Measurements from ENCODE around the gene ZNF618. TPM values are rescaled to one million over a fixed set of nuclear protein-coding genes. Genes with fewer than 3 reads are reported as not detected.

ZNF618 gene
- total RNA-seq, 2 donors from 2014 or later: 4.6 to 11.3 TPM

GRCh38 chr9:113886026-113886369 lies 9.9 kb downstream of the ZNF618 start:
- H3K4me3 ChIP-seq: peak overlapping the region in 1 of 2 donors; percentile 14
- TF ChIP-seq POLR2AphosphoS5 (IDR thresholded peaks at IDR 0.05) (no peak), POLR2A (IDR thresholded peaks at IDR 0.05) (no peak), CTCF (IDR thresholded peaks at IDR 0.05) (no peak)
- no peaks in the 10 kb centered on the region for H3K36me3 ChIP-seq
- intact Hi-C loops (cut with DNase I): no loop called here
- no peaks in the 10 kb centered on the region for H3K9me3 ChIP-seq
- H3K4me1 ChIP-seq (replicated peaks): no peaks in the 10 kb centered on the region
- DNase-seq (ENCODE audit: low spot score): no peak
- no peaks in the 10 kb centered on the region for H3K27me3 ChIP-seq (replicated peaks; ENCODE audit: insufficient read depth)
- WGBS: 13% methylated on average over 1 of the region's 1 CpG
- peak overlapping the region; percentile 11 to 46 for H3K27ac ChIP-seq

DNA sequence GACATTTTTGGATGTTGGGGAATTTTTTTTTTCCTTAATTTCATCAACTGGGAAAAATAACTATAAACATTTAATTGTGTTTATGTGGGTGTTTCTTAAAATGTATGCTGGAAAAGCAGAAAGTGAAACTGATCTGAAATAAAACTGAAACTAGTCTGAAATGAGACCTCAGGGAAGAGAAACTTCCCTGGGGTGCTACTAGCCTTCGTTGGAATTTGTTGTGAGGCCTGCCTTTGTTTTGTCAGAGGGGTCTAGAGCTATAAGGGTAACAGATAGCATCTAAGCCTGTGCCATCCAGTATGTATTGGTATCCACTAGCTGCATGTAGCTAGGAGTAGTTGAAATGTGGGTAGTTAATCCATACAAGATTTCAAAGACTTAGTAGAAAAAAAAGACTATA lies 10.4 kb downstream of the ZNF618 start:
- WGBS: 0% methylated on average over 1 of the region's 1 CpG

DNA sequence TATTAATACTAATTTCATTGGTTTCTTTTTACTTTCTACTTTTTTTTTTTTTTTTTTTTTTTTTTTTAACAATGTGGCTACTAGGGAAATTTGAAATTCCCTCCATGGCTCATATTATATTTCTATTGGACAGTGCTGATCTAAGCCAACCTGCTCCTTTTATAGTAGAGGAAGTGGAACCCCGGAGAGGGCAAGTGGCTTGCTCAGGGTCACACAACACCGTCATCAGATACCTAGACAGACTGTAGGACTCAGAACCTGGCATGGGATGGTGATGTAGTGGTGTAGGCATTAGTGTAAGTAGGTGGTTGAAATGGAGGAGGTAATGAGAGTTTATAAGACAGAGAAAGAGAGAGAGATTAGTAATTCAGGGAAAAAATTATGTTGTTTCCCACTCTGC lies 10.8 kb downstream of the ZNF618 start:
- TF ChIP-seq POLR2A (IDR thresholded peaks at IDR 0.05) (no peak), CTCF (IDR thresholded peaks at IDR 0.05) (no peak), POLR2AphosphoS5 (IDR thresholded peaks at IDR 0.05) (no peak)
- H3K36me3 ChIP-seq: no peaks in the 10 kb centered on the region
- H3K9me3 ChIP-seq: no peaks in the 10 kb centered on the region
- H3K4me1 ChIP-seq (replicated peaks): no peaks in the 10 kb centered on the region
- H3K27ac ChIP-seq: peak overlapping the region in 1 of 2 donors; percentile 1
- no peak for DNase-seq (ENCODE audit: low spot score)
- no peaks in the 10 kb centered on the region for H3K27me3 ChIP-seq (replicated peaks; ENCODE audit: insufficient read depth)
- no peak overlapping the region for H3K4me3 ChIP-seq
- WGBS: 64% methylated on average over 2 of the region's 2 CpGs
- intact Hi-C loops (cut with DNase I): no loop called here

More for the DNA sequence above, 10.4 kb downstream of the ZNF618 start:
- no peaks in the 10 kb centered on the region for H3K36me3 ChIP-seq
- no peak for DNase-seq (ENCODE audit: low spot score)
- H3K4me1 ChIP-seq (replicated peaks): no peaks in the 10 kb centered on the region
- H3K27me3 ChIP-seq (replicated peaks; ENCODE audit: insufficient read depth): no peaks in the 10 kb centered on the region
- H3K9me3 ChIP-seq: no peaks in the 10 kb centered on the region
- intact Hi-C loops (cut with DNase I): no loop called here
- H3K4me3 ChIP-seq: peak overlapping the region in 1 of 2 donors; percentile 14
- TF ChIP-seq CTCF (IDR thresholded peaks at IDR 0.05): no peak
- no peak for TF ChIP-seq POLR2AphosphoS5 (IDR thresholded peaks at IDR 0.05)
- no peak for TF ChIP-seq POLR2A (IDR thresholded peaks at IDR 0.05)
- H3K27ac ChIP-seq: peak overlapping the region; percentile 26 to 46

DNA sequence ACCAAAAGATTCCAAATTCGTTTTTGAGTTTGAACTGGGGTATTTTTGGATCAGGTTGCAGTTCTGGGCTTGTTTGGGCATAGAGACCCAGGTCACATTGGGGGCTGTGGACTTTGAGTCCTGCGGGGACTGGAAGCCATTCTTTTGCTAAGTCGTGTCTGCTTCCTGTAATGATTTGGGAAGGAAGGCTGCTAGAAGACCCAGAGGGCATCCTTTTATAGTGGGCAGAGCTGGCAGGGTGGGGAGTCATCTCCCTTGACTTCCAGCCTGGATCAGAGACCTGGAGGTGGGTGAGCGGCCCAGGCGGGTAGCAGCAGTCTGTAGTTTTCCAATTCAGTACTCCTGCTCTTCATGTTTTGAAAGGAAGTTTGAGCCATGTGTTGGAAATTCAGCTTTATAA lies 11.3 kb downstream of the ZNF618 start:
- Histone ChIP-seq H3K27ac (peak overlapping the region in 1 of 2 donors; percentile 1), H3K4me1 (replicated peaks) (no peaks in the 10 kb centered on the region)

More for the DNA sequence above, 11.3 kb downstream of the ZNF618 start:
- Histone ChIP-seq H3K36me3 (no peaks in the 10 kb centered on the region), H3K27me3 (replicated peaks; ENCODE audit: insufficient read depth) (no peaks in the 10 kb centered on the region), H3K4me3 (no peak overlapping the region), H3K9me3 (no peaks in the 10 kb centered on the region)
- TF ChIP-seq CTCF (IDR thresholded peaks at IDR 0.05): no peak
- 61% methylated on average over 5 of the region's 5 CpGs for WGBS
- no peak for DNase-seq (ENCODE audit: low spot score)
- intact Hi-C loops (cut with DNase I): no loop called here

Data from prostate gland (tissue), 2 donors.